H9 (cell line): Measurements from ENCODE around the gene JAG1. TPM values are rescaled to one million over a fixed set of nuclear protein-coding genes. Genes with fewer than 3 reads are reported as not detected.

Source experiments
- DNase-seq: peaks from one replicate; pipeline ENCODE4 v3.0.0-alpha.2; 2017
- H2AFZ ChIP-seq: one replicate; pipeline ENCODE4 v1.6.1; 2013; ENCODE audit warnings: mild to moderate bottlenecking, low read length, control low read depth, moderate library complexity
- H2AK5ac ChIP-seq: 2 replicates; pipeline ENCODE4 v1.6.1; 2013; ENCODE audit warnings: low read length, control low read depth, mixed read lengths; ENCODE audit not compliant: insufficient read length
- H2BK120ac ChIP-seq: one replicate; pipeline ENCODE4 v1.6.1; 2013; ENCODE audit warnings: low read depth, mild to moderate bottlenecking, low read length, control low read depth, inconsistent platforms; ENCODE audit not compliant: poor library complexity, severe bottlenecking
- H2BK12ac ChIP-seq: 2 replicates; pipeline ENCODE4 v1.6.1; 2013; ENCODE audit warnings: low read length, control low read depth, mixed read lengths, low read depth; ENCODE audit not compliant: insufficient read length
- H2BK15ac ChIP-seq: 2 replicates; pipeline ENCODE4 v1.6.1; 2013; ENCODE audit warnings: low read depth, low read length, control low read depth
- H2BK20ac ChIP-seq: one replicate; pipeline ENCODE4 v1.6.1; 2013; ENCODE audit warnings: low read depth, mild to moderate bottlenecking, low read length, control low read depth, inconsistent platforms; ENCODE audit not compliant: poor library complexity, severe bottlenecking
- H2BK5ac ChIP-seq: 2 replicates; pipeline ENCODE4 v1.6.1; 2013; ENCODE audit warnings: low read length, control low read depth, mixed read lengths; ENCODE audit not compliant: insufficient read length
- H3K14ac ChIP-seq: 2 replicates; pipeline ENCODE4 v1.6.1; 2013; ENCODE audit warnings: low read length, control low read depth; ENCODE audit not compliant: insufficient read depth
- H3K18ac ChIP-seq: 2 replicates; pipeline ENCODE4 v1.6.1; 2013; ENCODE audit warnings: low read depth, mild to moderate bottlenecking, mixed read lengths, low read length, control low read depth; ENCODE audit not compliant: insufficient read length
- H3K23ac ChIP-seq: 2 replicates; pipeline ENCODE4 v1.6.1; 2013; ENCODE audit warnings: low read length, control low read depth, mixed read lengths, low read depth; ENCODE audit not compliant: insufficient read length
- H3K23me2 ChIP-seq: 2 replicates; pipeline ENCODE4 v1.6.1; 2013; ENCODE audit warnings: low read depth, mild to moderate bottlenecking, mixed read lengths, low read length, control low read depth; ENCODE audit not compliant: insufficient read length, poor library complexity, severe bottlenecking
- H3K27ac ChIP-seq: 2 replicates; pipeline ENCODE4 v1.5.1; 2013; ENCODE audit warnings: low read length, control low read depth, mixed read lengths, low read depth; ENCODE audit not compliant: insufficient read length
- H3K27me3 ChIP-seq: 2 replicates; pipeline ENCODE4 v1.6.1; 2013; ENCODE audit warnings: low read length, control low read depth, inconsistent platforms; ENCODE audit not compliant: insufficient read depth
- H3K4ac ChIP-seq: 2 replicates; pipeline ENCODE4 v1.6.1; 2013; ENCODE audit warnings: low read depth, mild to moderate bottlenecking, control low read depth, inconsistent platforms, low read length, moderate library complexity
- H3K4me1 ChIP-seq: 2 replicates; pipeline ENCODE4 v1.6.1; 2013; ENCODE audit warnings: low read length, control low read depth, inconsistent platforms; ENCODE audit not compliant: insufficient read depth
- H3K4me2 ChIP-seq: 2 replicates; pipeline ENCODE4 v1.6.1; 2013; ENCODE audit warnings: low read length, control low read depth, mixed read lengths; ENCODE audit not compliant: insufficient read length, insufficient read depth
- H3K56ac ChIP-seq: 2 replicates; pipeline ENCODE4 v1.6.1; 2013; ENCODE audit warnings: low read depth, mild to moderate bottlenecking, mixed read lengths, low read length, control low read depth; ENCODE audit not compliant: insufficient read length
- H3K79me1 ChIP-seq: 2 replicates; pipeline ENCODE4 v1.6.1; 2013; ENCODE audit warnings: low read depth, mild to moderate bottlenecking, moderate library complexity, low read length, control low read depth, inconsistent platforms; ENCODE audit not compliant: insufficient read depth, poor library complexity, severe bottlenecking
- H3K79me2 ChIP-seq: 2 replicates; pipeline ENCODE4 v1.6.1; 2013; ENCODE audit warnings: low read length, control low read depth, inconsistent platforms; ENCODE audit not compliant: insufficient read depth
- H3K9ac ChIP-seq: 2 replicates; pipeline ENCODE4 v1.6.1; 2013; ENCODE audit warnings: low read length, control low read depth, mixed read lengths; ENCODE audit not compliant: insufficient read length; ENCODE audit errors: extremely low read depth
- H3K9me3 ChIP-seq: one replicate; pipeline ENCODE4 v1.6.1; 2013; ENCODE audit warnings: low read depth, low read length, inconsistent platforms; ENCODE audit not compliant: control insufficient read depth
- H3T11ph ChIP-seq: one replicate; pipeline ENCODE4 v1.6.1; 2013; ENCODE audit warnings: mild to moderate bottlenecking, low read length, control low read depth, inconsistent platforms
- H4K20me1 ChIP-seq: one replicate; pipeline ENCODE4 v1.6.1; 2013; ENCODE audit not compliant: control insufficient read depth, insufficient read length, insufficient read depth
- H4K5ac ChIP-seq: 2 replicates; pipeline ENCODE4 v1.6.1; 2013; ENCODE audit warnings: low read depth, mild to moderate bottlenecking, mixed read lengths, low read length, control low read depth; ENCODE audit not compliant: insufficient read length
- H4K8ac ChIP-seq: replicated peaks from 2 replicates; pipeline ENCODE4 v1.6.1; 2013; ENCODE audit warnings: low read length, control low read depth, mixed read lengths, low read depth; ENCODE audit not compliant: insufficient read length
- H4K91ac ChIP-seq: 2 replicates; pipeline ENCODE4 v1.6.1; 2013; ENCODE audit warnings: low read depth, mild to moderate bottlenecking, moderate library complexity, mixed read lengths, low read length, control low read depth; ENCODE audit not compliant: insufficient read length
- H3K27ac Mint-ChIP-seq, 3 experiments: 2 replicates in 2 of 3; 3 replicates in 1 of 3; pipeline ENCODE4 v1.8.0; 2020 to 2021; ENCODE audit warnings: mixed read lengths in 3 of 3, mild to moderate bottlenecking in 1 of 3, moderate library complexity in 1 of 3
- H3K27me3 Mint-ChIP-seq: 2 replicates; pipeline ENCODE4 v1.8.0; 2021; ENCODE audit warnings: low read depth, mild to moderate bottlenecking, moderate library complexity, mixed read lengths
- H3K36me3 Mint-ChIP-seq, 3 experiments: 2 replicates in 2 of 3; 3 replicates in 1 of 3; pipeline ENCODE4 v1.8.0; 2020 to 2021; ENCODE audit warnings: low read depth in 3 of 3, mixed read lengths in 3 of 3; ENCODE audit not compliant: insufficient read depth in 1 of 3
- H3K4me1 Mint-ChIP-seq, 2 experiments: 2 replicates each; pipeline ENCODE4 v1.8.0; 2020; ENCODE audit warnings: mixed read lengths in 2 of 2
- H3K4me3 Mint-ChIP-seq, 2 experiments: 2 replicates in 1 of 2; 3 replicates in 1 of 2; pipeline ENCODE4 v1.8.0; 2020 to 2021; ENCODE audit warnings: mild to moderate bottlenecking in 2 of 2, mixed read lengths in 2 of 2, moderate library complexity in 1 of 2
- H3K9me3 Mint-ChIP-seq, 2 experiments: 2 replicates in 1 of 2; 3 replicates in 1 of 2; pipeline ENCODE4 v1.8.0; 2020; ENCODE audit warnings: mild to moderate bottlenecking in 2 of 2, mixed read lengths in 2 of 2, moderate library complexity in 1 of 2
- CTCF ChIP-seq: fragments of 200-600 bp; sonication (generic); conservative IDR thresholded peaks from 3 replicates; pipeline ENCODE4 v1.8.0; 2021; ENCODE audit warnings: antibody characterized with exemption, mild to moderate bottlenecking
- WGBS: extraction: QIAGEN DNeasy Blood & Tissue Kit; methylation state at CpG from one replicate; pipeline ENCODE4 v1.1.7; 2013; ENCODE audit warnings: missing lambda C conversion rate, low lambda C conversion rate, mixed read lengths; ENCODE audit not compliant: insufficient read length; ENCODE audit errors: extremely low coverage; 5-methylcytosine and 5-hydroxymethylcytosine counted together
- total RNA-seq: library from RNA; stranded (reverse); gene quantifications from 2 replicates; pipeline ENCODE4 v1.2.1, GENCODE V29; 2021

Gene JAG1
- total RNA-seq, 1 experiment from 2014 or later, result 58.1 TPM

- DNase-seq, result no peak
- no peak overlapping the region for H4K91ac ChIP-seq
- H4K20me1 ChIP-seq, result no peaks in the 10 kb centered on the region
- no peak overlapping the region for H2BK12ac ChIP-seq
- no peak overlapping the region for H3K27ac ChIP-seq
- no peak overlapping the region for H3K4me2 ChIP-seq
- H3K23ac ChIP-seq, result no peak overlapping the region
- no peak overlapping the region for H2AK5ac ChIP-seq
- H3K23me2 ChIP-seq, result no peaks in the 10 kb centered on the region
- peaks cover 19% of the 10 kb centered on the region; the same call in 1 of the 2 replicates for H3K4me1 ChIP-seq
- no peak overlapping the region for H3K14ac ChIP-seq
- no peaks in the 10 kb centered on the region for H3K9me3 ChIP-seq
- H4K5ac ChIP-seq, result no peak overlapping the region
- Mint-ChIP-seq H3K36me3 (peaks cover 54 to 90% (median 73%) of the 10 kb centered on the region in 3 experiments), H3K27me3 (no peaks in the 10 kb centered on the region; the same call in 1 of the 2 replicates), H3K27ac (peak overlapping the region in 1 of 3 experiments; percentile 60; a peak in 2 of 7 replicates), H3K4me3 (no peak overlapping the region), H3K4me1 (peaks cover 76 to 82% of the 10 kb centered on the region in 2 experiments), H3K9me3 (no peaks in the 10 kb centered on the region)
- no peak overlapping the region for H4K8ac ChIP-seq
- no peak overlapping the region for H3K56ac ChIP-seq
- H2AFZ ChIP-seq, result no peak overlapping the region
- no peaks in the 10 kb centered on the region; the same call in 1 of the 2 replicates for H3K79me2 ChIP-seq
- H2BK20ac ChIP-seq, result no peak overlapping the region
- H3K27me3 ChIP-seq, result no peaks in the 10 kb centered on the region
- H2BK15ac ChIP-seq, result no peak overlapping the region
- H2BK120ac ChIP-seq, result no peak overlapping the region
- peaks cover 4% of the 10 kb centered on the region for H3K79me1 ChIP-seq
- no peak overlapping the region for H3K4ac ChIP-seq
- no peak for TF ChIP-seq CTCF
- H3K9ac ChIP-seq, result no peak overlapping the region
- no peak overlapping the region for H2BK5ac ChIP-seq
- no peak overlapping the region for H3K18ac ChIP-seq
- WGBS, result no CpG with 5 or more reads among the region's 1 CpG
- H3T11ph ChIP-seq, result no peak overlapping the region
Observed at GRCh38 chr20:10657453-10657852, 16.3 kb downstream of the JAG1 start.
